ENCODE measurements around the gene ZNF445.
"Not testable (repeated sequence)": the region's sequence is repeated elsewhere in the genome, so short reads cannot be mapped to it uniquely, and the experiment has no call there.

The ZNF445 gene

GRCh38 chr3:44468099-44468537, 9.4 kb downstream of the ZNF445 start:
- not testable (repeated sequence) for H2BK120ac ChIP-seq (ENCODE audit: low read depth, low read length)

DNA sequence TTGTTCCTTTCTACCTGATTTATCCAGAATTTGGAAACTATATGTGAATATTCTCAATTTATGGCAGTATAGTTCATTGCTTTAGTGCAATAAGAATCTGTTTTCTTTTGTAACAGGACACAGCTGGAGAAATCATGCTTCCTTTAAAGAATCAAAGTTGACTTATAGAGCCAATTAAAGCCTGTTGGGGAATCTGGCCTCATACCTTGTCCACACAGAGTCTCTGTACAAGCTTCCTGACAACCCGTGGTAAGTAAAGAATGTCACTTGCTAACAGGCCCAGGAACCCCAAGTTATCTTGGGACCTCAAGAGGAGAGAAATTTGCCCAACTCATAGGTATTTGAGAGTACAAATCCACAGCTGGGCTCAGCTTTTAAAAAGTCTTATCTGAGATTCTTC, 10.2 kb downstream of the ZNF445 start:
- peaks cover 23 to 36% of the 10 kb centered on the region in 2 experiments for H3K36me3 ChIP-seq (ENCODE audit: control insufficient read depth in 1 of 2, insufficient read depth in 2 of 2, low read depth in 1 of 2, low read length in 2 of 2)
- H2BK5ac ChIP-seq (ENCODE audit: low read depth, low read length, poor library complexity, severe bottlenecking), result no peak overlapping the region
- no peak overlapping the region for H2BK15ac ChIP-seq (ENCODE audit: low read depth, poor library complexity, severe bottlenecking)
- H3K9me3 ChIP-seq (ENCODE audit: control insufficient read depth, low read length), result no peaks in the 10 kb centered on the region
- no peak overlapping the region for H3K23ac ChIP-seq (ENCODE audit: low read length in 2 of 2)
- H4K8ac ChIP-seq (ENCODE audit: low read length), result no peak overlapping the region
- H3K27me3 ChIP-seq (ENCODE audit: control insufficient read depth in 1 of 2, insufficient read depth in 1 of 2, low read length in 2 of 2), result no peaks in the 10 kb centered on the region
- no peak overlapping the region for H3K4me2 ChIP-seq (ENCODE audit: low read length, poor library complexity, severe bottlenecking)
- peaks cover 29% of the 10 kb centered on the region for H3K79me1 ChIP-seq (replicated peaks; ENCODE audit: low read length, poor library complexity, severe bottlenecking)
- no peak overlapping the region for H3K27ac ChIP-seq (ENCODE audit: low read length, poor library complexity, severe bottlenecking)
- no peak overlapping the region for H3K4ac ChIP-seq (ENCODE audit: low read depth in 1 of 2, low read length in 2 of 2)
- no peak overlapping the region for H4K91ac ChIP-seq (ENCODE audit: low read length)
- peaks cover 3% of the 10 kb centered on the region for H3K4me1 ChIP-seq (ENCODE audit: control insufficient read depth, insufficient read depth, low read depth, low read length)
- no peak overlapping the region for H3K18ac ChIP-seq (ENCODE audit: low read depth in 1 of 2, low read length in 2 of 2)
- H3K4me3 ChIP-seq (ENCODE audit: insufficient read depth in 1 of 2, low read depth in 1 of 2, low read length in 2 of 2), result no peak overlapping the region
- H3K9ac ChIP-seq (ENCODE audit: low read length), result no peak overlapping the region
- DNase-seq, result no peak
- no peak overlapping the region for H2BK120ac ChIP-seq (ENCODE audit: low read depth, low read length)
- H2BK12ac ChIP-seq (ENCODE audit: low read length in 2 of 2), result no peak overlapping the region
- no peak overlapping the region for H3K14ac ChIP-seq (ENCODE audit: low read length in 2 of 2)
- no peak overlapping the region for H2AFZ ChIP-seq (ENCODE audit: low read depth, low read length)
- WGBS, result 100% methylated on average over 1 of the region's 1 CpG
- H2AK5ac ChIP-seq (ENCODE audit: low read length, severe bottlenecking), result no peak overlapping the region

More at GRCh38 chr3:44468099-44468537, 9.4 kb downstream of the ZNF445 start:
- peaks cover 20 to 30% of the 10 kb centered on the region in 2 experiments for H3K36me3 ChIP-seq (ENCODE audit: control insufficient read depth in 1 of 2, insufficient read depth in 2 of 2, low read depth in 1 of 2, low read length in 2 of 2)
- H2BK5ac ChIP-seq (ENCODE audit: low read depth, low read length, poor library complexity, severe bottlenecking); H3K4me1 ChIP-seq (ENCODE audit: control insufficient read depth, insufficient read depth, low read depth, low read length); H2AFZ ChIP-seq (ENCODE audit: low read depth, low read length); H4K8ac ChIP-seq (ENCODE audit: low read length); H3K27ac ChIP-seq (ENCODE audit: low read length, poor library complexity, severe bottlenecking); H2BK15ac ChIP-seq (ENCODE audit: low read depth, poor library complexity, severe bottlenecking); H2BK12ac ChIP-seq (ENCODE audit: low read length in 2 of 2); H3K14ac ChIP-seq (ENCODE audit: low read length in 2 of 2); H3K4me3 ChIP-seq (ENCODE audit: insufficient read depth in 1 of 2, low read depth in 1 of 2, low read length in 2 of 2); H3K23ac ChIP-seq (ENCODE audit: low read length in 2 of 2); H3K27me3 ChIP-seq (ENCODE audit: control insufficient read depth in 1 of 2, insufficient read depth in 1 of 2, low read length in 2 of 2); H3K4me2 ChIP-seq (ENCODE audit: low read length, poor library complexity, severe bottlenecking); H3K9me3 ChIP-seq (ENCODE audit: control insufficient read depth, low read length); H4K91ac ChIP-seq (ENCODE audit: low read length); DNase-seq; H3K18ac ChIP-seq (ENCODE audit: low read depth in 1 of 2, low read length in 2 of 2); H3K9ac ChIP-seq (ENCODE audit: low read length); H2AK5ac ChIP-seq (ENCODE audit: low read length, severe bottlenecking): not testable (repeated sequence)
- whole genome bisulfite sequencing, result 96% methylated on average over 2 of the region's 2 CpGs
- peak overlapping the region in 1 of 2 experiments; percentile 15 for H3K4ac ChIP-seq (ENCODE audit: low read depth in 1 of 2, low read length in 2 of 2)
- peaks cover 29% of the 10 kb centered on the region for H3K79me1 ChIP-seq (replicated peaks; ENCODE audit: low read length, poor library complexity, severe bottlenecking)

DNA sequence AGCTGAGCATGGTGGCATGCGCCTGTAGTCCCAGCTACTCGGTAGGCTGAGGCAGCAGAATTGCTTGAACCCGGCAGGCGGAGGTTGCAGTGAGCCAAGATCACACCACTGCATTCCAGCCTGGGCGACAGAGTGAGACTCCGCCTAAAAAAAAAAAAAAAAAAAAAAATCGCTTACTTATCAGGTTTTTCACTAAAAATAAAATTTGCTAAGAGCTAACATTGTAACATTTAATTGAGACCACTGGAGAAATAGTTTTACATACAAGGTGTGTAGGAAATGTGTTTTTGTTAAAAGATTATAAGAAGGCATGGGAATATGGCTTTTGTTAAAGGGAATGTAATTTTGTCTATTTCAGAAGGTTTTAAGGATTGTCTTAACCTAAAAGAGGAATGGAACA, 12.6 kb downstream of the ZNF445 start:
- H2BK12ac ChIP-seq (ENCODE audit: low read length in 2 of 2); H2BK5ac ChIP-seq (ENCODE audit: low read depth, low read length, poor library complexity, severe bottlenecking); H3K23ac ChIP-seq (ENCODE audit: low read length in 2 of 2); H2BK120ac ChIP-seq (ENCODE audit: low read depth, low read length); H3K4me3 ChIP-seq (ENCODE audit: insufficient read depth in 1 of 2, low read depth in 1 of 2, low read length in 2 of 2); DNase-seq; H4K91ac ChIP-seq (ENCODE audit: low read length); H2AK5ac ChIP-seq (ENCODE audit: low read length, severe bottlenecking); H3K4me2 ChIP-seq (ENCODE audit: low read length, poor library complexity, severe bottlenecking); H3K4me1 ChIP-seq (ENCODE audit: control insufficient read depth, insufficient read depth, low read depth, low read length); H3K9me3 ChIP-seq (ENCODE audit: control insufficient read depth, low read length); H3K18ac ChIP-seq (ENCODE audit: low read depth in 1 of 2, low read length in 2 of 2); H3K4ac ChIP-seq (ENCODE audit: low read depth in 1 of 2, low read length in 2 of 2); H3K27ac ChIP-seq (ENCODE audit: low read length, poor library complexity, severe bottlenecking); H4K8ac ChIP-seq (ENCODE audit: low read length); H3K9ac ChIP-seq (ENCODE audit: low read length); H3K14ac ChIP-seq (ENCODE audit: low read length in 2 of 2); H3K27me3 ChIP-seq (ENCODE audit: control insufficient read depth in 1 of 2, insufficient read depth in 1 of 2, low read length in 2 of 2); H2AFZ ChIP-seq (ENCODE audit: low read depth, low read length); H2BK15ac ChIP-seq (ENCODE audit: low read depth, poor library complexity, severe bottlenecking): not testable (repeated sequence)
- 98% methylated on average over 4 of the region's 7 CpGs for WGBS
- Histone ChIP-seq H3K36me3 (ENCODE audit: control insufficient read depth in 1 of 2, insufficient read depth in 2 of 2, low read depth in 1 of 2, low read length in 2 of 2) (peaks cover 36 to 47% of the 10 kb centered on the region in 2 experiments), H3K79me1 (replicated peaks; ENCODE audit: low read length, poor library complexity, severe bottlenecking) (peaks cover 42% of the 10 kb centered on the region)

DNA sequence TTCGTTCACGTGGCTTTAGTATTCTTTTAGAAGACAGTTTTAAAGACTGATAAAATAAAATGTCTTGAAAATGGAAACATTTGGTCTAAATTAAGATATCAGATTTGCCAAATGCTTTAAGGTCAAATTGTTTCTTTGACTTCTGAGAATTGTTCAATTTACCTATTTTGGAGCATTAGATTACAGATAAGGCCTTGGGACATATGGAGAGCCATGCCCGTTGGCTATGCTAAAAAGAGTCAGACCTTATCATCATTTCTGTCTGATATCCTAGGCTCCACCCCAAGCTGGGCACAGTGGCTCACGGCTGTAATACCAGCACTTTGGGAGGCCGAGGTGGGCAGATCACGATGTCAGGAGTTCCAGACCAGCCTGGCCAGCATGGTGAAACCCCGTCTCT, 13.0 kb downstream of the ZNF445 start:
- Histone ChIP-seq H3K36me3 (ENCODE audit: control insufficient read depth in 1 of 2, insufficient read depth in 2 of 2, low read depth in 1 of 2, low read length in 2 of 2) (peaks cover 33 to 47% of the 10 kb centered on the region in 2 experiments), H3K27me3 (ENCODE audit: control insufficient read depth in 1 of 2, insufficient read depth in 1 of 2, low read length in 2 of 2) (no peaks in the 10 kb centered on the region), H3K23ac (ENCODE audit: low read length in 2 of 2) (no peak overlapping the region), H2AFZ (ENCODE audit: low read depth, low read length) (no peak overlapping the region), H2BK120ac (ENCODE audit: low read depth, low read length) (no peak overlapping the region), H2AK5ac (ENCODE audit: low read length, severe bottlenecking) (no peak overlapping the region), H3K4me3 (ENCODE audit: insufficient read depth in 1 of 2, low read depth in 1 of 2, low read length in 2 of 2) (no peak overlapping the region), H2BK12ac (ENCODE audit: low read length in 2 of 2) (no peak overlapping the region), H3K79me1 (replicated peaks; ENCODE audit: low read length, poor library complexity, severe bottlenecking) (peaks cover 42% of the 10 kb centered on the region), H3K14ac (ENCODE audit: low read length in 2 of 2) (no peak overlapping the region), H3K4me2 (ENCODE audit: low read length, poor library complexity, severe bottlenecking) (no peak overlapping the region), H4K8ac (ENCODE audit: low read length) (no peak overlapping the region), H3K9me3 (ENCODE audit: control insufficient read depth, low read length) (peaks cover 9% of the 10 kb centered on the region), H4K91ac (ENCODE audit: low read length) (no peak overlapping the region), H2BK5ac (ENCODE audit: low read depth, low read length, poor library complexity, severe bottlenecking) (no peak overlapping the region), H3K27ac (ENCODE audit: low read length, poor library complexity, severe bottlenecking) (no peak overlapping the region), H2BK15ac (ENCODE audit: low read depth, poor library complexity, severe bottlenecking) (no peak overlapping the region), H3K9ac (ENCODE audit: low read length) (no peak overlapping the region), H3K18ac (ENCODE audit: low read depth in 1 of 2, low read length in 2 of 2) (no peak overlapping the region), H3K4ac (ENCODE audit: low read depth in 1 of 2, low read length in 2 of 2) (no peak overlapping the region), H3K4me1 (ENCODE audit: control insufficient read depth, insufficient read depth, low read depth, low read length) (peaks cover 3% of the 10 kb centered on the region)
- 97% methylated on average over 7 of the region's 7 CpGs for WGBS
- no peak for DNase-seq
